Measurements from ENCODE around the gene YWHAE. TPM values are rescaled to one million over a fixed set of nuclear protein-coding genes. Genes with fewer than 3 reads are reported as not detected.

YWHAE gene
- total and polyA plus RNA-seq, 2 experiments from 2014 or later, result 339 to 566 TPM

DNA sequence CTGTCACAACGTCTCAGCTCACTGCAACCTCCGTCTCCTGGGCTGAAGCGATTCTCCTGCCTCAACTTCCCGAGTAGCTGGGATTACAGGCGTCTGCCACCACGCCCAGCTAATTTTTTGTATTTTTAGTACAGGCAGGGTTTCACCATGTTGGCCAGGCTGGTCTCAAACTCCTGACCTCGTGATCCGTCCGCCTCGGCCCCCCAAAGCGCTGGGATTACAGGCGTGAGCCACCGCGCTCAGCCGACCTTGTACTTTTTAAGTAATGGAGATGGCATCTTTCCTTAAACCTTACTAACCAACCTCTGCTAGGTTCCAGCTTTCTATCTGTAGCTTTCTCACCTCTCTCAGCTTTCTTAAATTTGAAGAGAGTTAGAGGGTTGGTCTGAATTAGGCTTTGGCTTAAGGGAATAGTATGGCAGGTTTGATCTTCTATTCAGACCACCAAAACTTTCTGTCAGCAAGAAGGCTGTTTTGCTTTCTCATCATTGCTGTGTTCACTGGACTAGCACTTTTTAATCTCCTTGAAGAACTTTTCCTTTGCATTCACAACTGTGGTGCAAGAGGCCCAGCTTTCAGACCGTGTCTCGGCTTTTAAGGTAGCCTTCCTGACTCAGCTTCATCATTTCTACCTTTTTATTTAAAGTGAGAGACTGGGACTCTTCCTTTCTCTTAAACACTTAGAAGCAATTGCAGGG, 28.0 kb downstream of the YWHAE start:
- no peaks in the 10 kb centered on the region for H3K9me2 ChIP-seq (replicated peaks; ENCODE audit: insufficient read depth)
- no peak overlapping the region for H3K4me2 ChIP-seq
- no peaks in the 10 kb centered on the region for H3K36me3 ChIP-seq (replicated peaks; ENCODE audit: insufficient read depth, low read depth)
- H3K79me2 ChIP-seq, result peaks cover 100% of the 10 kb centered on the region
- no peak for DNase-seq (ENCODE audit: low spot score)
- no peak for TF ChIP-seq EZH2 (IDR thresholded peaks at IDR 0.05; ENCODE audit: borderline replicate concordance)
- no peak for TF ChIP-seq CTCF (IDR thresholded peaks at IDR 0.05; ENCODE audit: poor library complexity)
- no peak for TF ChIP-seq EZH2phosphoT487 (IDR thresholded peaks at IDR 0.05; ENCODE audit: low read depth, severe bottlenecking, unreplicated experiment)
- WGBS (ENCODE audit: low lambda C conversion rate, missing lambda C conversion rate), result 92% methylated on average over 17 of the region's 17 CpGs
- no peaks in the 10 kb centered on the region for H3K9me3 ChIP-seq (ENCODE audit: low read depth)
- no peak overlapping the region for H2AFZ ChIP-seq
- no peak overlapping the region for H3K27ac ChIP-seq
- peaks cover 100% of the 10 kb centered on the region for H4K20me1 ChIP-seq (ENCODE audit: insufficient read depth, poor library complexity, severe bottlenecking)
- H3K4me1 ChIP-seq (ENCODE audit: insufficient read depth), result peaks cover 38% of the 10 kb centered on the region
- no peak overlapping the region for H3K4me3 ChIP-seq
- H3K27me3 ChIP-seq, result no peaks in the 10 kb centered on the region

DNA sequence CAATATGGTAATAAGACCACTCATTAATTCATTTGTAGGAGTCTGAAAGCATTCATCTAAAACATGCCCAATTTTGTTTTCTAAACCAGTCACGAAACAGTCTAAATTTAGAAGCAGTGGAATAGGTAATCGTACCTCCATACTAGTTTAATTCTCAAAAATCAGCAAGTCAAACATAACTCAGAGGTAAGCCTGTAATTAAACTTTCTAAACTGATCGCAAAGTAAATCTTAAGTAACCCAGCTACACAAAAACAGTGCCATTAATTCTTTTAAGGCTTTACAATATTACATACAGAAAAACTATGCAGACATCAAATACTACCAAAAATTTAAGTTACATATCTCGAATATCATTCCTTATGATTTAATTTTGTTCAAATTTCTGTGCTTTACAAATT, 31.4 kb downstream of the YWHAE start:
- H3K36me3 ChIP-seq (replicated peaks; ENCODE audit: insufficient read depth, low read depth), result no peaks in the 10 kb centered on the region
- H3K27ac ChIP-seq, result no peak overlapping the region
- TF ChIP-seq EZH2phosphoT487 (IDR thresholded peaks at IDR 0.05; ENCODE audit: low read depth, severe bottlenecking, unreplicated experiment), result no peak
- H3K4me2 ChIP-seq, result no peak overlapping the region
- H3K79me2 ChIP-seq, result peaks cover 98% of the 10 kb centered on the region
- no peaks in the 10 kb centered on the region for H3K9me3 ChIP-seq (ENCODE audit: low read depth)
- 95% methylated on average over 4 of the region's 4 CpGs for WGBS (ENCODE audit: low lambda C conversion rate, missing lambda C conversion rate)
- H3K4me3 ChIP-seq, result no peak overlapping the region
- peaks cover 14% of the 10 kb centered on the region for H3K4me1 ChIP-seq (ENCODE audit: insufficient read depth)
- peaks cover 99% of the 10 kb centered on the region for H4K20me1 ChIP-seq (ENCODE audit: insufficient read depth, poor library complexity, severe bottlenecking)
- no peak for DNase-seq (ENCODE audit: low spot score)
- H2AFZ ChIP-seq, result no peak overlapping the region
- H3K9me2 ChIP-seq (replicated peaks; ENCODE audit: insufficient read depth), result no peaks in the 10 kb centered on the region
- no peaks in the 10 kb centered on the region for H3K27me3 ChIP-seq

DNA sequence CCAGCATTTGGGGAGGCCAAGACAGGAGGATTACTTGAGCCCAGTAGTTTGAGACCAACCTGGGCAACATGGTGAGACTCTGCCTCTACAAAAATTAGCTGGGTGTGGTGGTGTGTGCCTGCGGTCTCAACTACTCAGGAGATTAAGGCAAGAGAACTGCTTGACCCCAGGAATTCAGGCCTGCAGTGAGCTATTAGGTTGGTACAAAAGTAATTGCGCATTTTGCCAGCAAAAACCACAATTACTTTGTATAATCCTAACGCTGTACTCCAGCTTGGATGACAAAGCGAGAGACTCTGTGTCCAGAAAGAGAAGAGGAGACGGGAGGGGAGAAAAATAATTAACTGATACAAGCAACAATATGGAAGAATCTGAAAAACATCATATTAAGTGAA, 32.7 kb downstream of the YWHAE start:
- Histone ChIP-seq H3K27ac (peak overlapping the region; percentile 1), H3K79me2 (peaks cover 98% of the 10 kb centered on the region), H4K20me1 (ENCODE audit: insufficient read depth, poor library complexity, severe bottlenecking) (peaks cover 99% of the 10 kb centered on the region), H2AFZ (no peak overlapping the region), H3K4me2 (no peak overlapping the region), H3K9me2 (replicated peaks; ENCODE audit: insufficient read depth) (no peaks in the 10 kb centered on the region), H3K36me3 (replicated peaks; ENCODE audit: insufficient read depth, low read depth) (no peaks in the 10 kb centered on the region), H3K4me1 (ENCODE audit: insufficient read depth) (peaks cover 14% of the 10 kb centered on the region), H3K27me3 (no peaks in the 10 kb centered on the region), H3K9me3 (ENCODE audit: low read depth) (no peaks in the 10 kb centered on the region), H3K4me3 (no peak overlapping the region)
- WGBS (ENCODE audit: low lambda C conversion rate, missing lambda C conversion rate), result 75% methylated on average over 5 of the region's 5 CpGs
- no peak for DNase-seq (ENCODE audit: low spot score)
- TF ChIP-seq CTCF (IDR thresholded peaks at IDR 0.05; ENCODE audit: poor library complexity) (no peak), EZH2phosphoT487 (IDR thresholded peaks at IDR 0.05; ENCODE audit: low read depth, severe bottlenecking, unreplicated experiment) (no peak), EZH2 (IDR thresholded peaks at IDR 0.05; ENCODE audit: borderline replicate concordance) (no peak)

- H3K27ac ChIP-seq, result peak overlapping the region; percentile 1
- no peak overlapping the region for H3K4me2 ChIP-seq
- no peaks in the 10 kb centered on the region for H3K9me2 ChIP-seq (replicated peaks; ENCODE audit: insufficient read depth)
- no peak overlapping the region for H2AFZ ChIP-seq
- peaks cover 14% of the 10 kb centered on the region for H3K4me1 ChIP-seq (ENCODE audit: insufficient read depth)
- WGBS (ENCODE audit: low lambda C conversion rate, missing lambda C conversion rate), result 90% methylated on average over 7 of the region's 7 CpGs
- no peaks in the 10 kb centered on the region for H3K36me3 ChIP-seq (replicated peaks; ENCODE audit: insufficient read depth, low read depth)
- H3K27me3 ChIP-seq, result no peaks in the 10 kb centered on the region
- no peak for DNase-seq (ENCODE audit: low spot score)
- H4K20me1 ChIP-seq (ENCODE audit: insufficient read depth, poor library complexity, severe bottlenecking), result peaks cover 99% of the 10 kb centered on the region
- no peaks in the 10 kb centered on the region for H3K9me3 ChIP-seq (ENCODE audit: low read depth)
- TF ChIP-seq EZH2 (IDR thresholded peaks at IDR 0.05; ENCODE audit: borderline replicate concordance) (no peak), CTCF (IDR thresholded peaks at IDR 0.05; ENCODE audit: poor library complexity) (no peak), EZH2phosphoT487 (IDR thresholded peaks at IDR 0.05; ENCODE audit: low read depth, severe bottlenecking, unreplicated experiment) (no peak)
- peaks cover 98% of the 10 kb centered on the region for H3K79me2 ChIP-seq
- H3K4me3 ChIP-seq, result no peak overlapping the region
These were observed 33.8 kb downstream of the YWHAE start for GRCh38 chr17:1366234-1366633.
